HG03575 (cell line): ENCODE measurements around the gene ROCK1.

ENCODE experiments used
- ATAC-seq: cut with Tn5 transposase; IDR thresholded peaks from one replicate; pipeline ENCODE4 v1.9.1; 2021; ENCODE audit not compliant: unreplicated experiment, insufficient number of reproducible peaks, low FRiP score; ENCODE audit errors: extremely low read depth

ROCK1 gene

GRCh38 chr18:21110713-21111345 is 784 bp downstream of the ROCK1 start:
- peak; percentile 13 for ATAC-seq

GRCh38 chr18:21109936-21110712 is 1.5 kb downstream of the ROCK1 start:
- no peak for ATAC-seq

GRCh38 chr18:21105936-21106335 is 5.7 kb downstream of the ROCK1 start:
- no peak for ATAC-seq

- ATAC-seq, result no peak
These were observed 10.4 kb downstream of the ROCK1 start for GRCh38 chr18:21101172-21101571.

GRCh38 chr18:21100678-21101077 is 10.9 kb downstream of the ROCK1 start:
- ATAC-seq, result no peak

- no peak for ATAC-seq
These were observed 11.5 kb downstream of the ROCK1 start for GRCh38 chr18:21100146-21100545.

GRCh38 chr18:21099442-21099841 is 12.2 kb downstream of the ROCK1 start:
- no peak for ATAC-seq

- no peak for ATAC-seq
These were observed 14.9 kb downstream of the ROCK1 start for GRCh38 chr18:21096760-21097159.

- ATAC-seq, result no peak
These were observed 18.5 kb downstream of the ROCK1 start for GRCh38 chr18:21093133-21093532.

- no peak for ATAC-seq
These were observed 20.9 kb downstream of the ROCK1 start for GRCh38 chr18:21090680-21091079.

- no peak for ATAC-seq
These were observed 25.9 kb downstream of the ROCK1 start for GRCh38 chr18:21085579-21086166.

- ATAC-seq, result no peak
These were observed 27.0 kb downstream of the ROCK1 start for GRCh38 chr18:21084511-21085078.

GRCh38 chr18:21083017-21083416 is 28.6 kb downstream of the ROCK1 start:
- ATAC-seq, result no peak

- ATAC-seq, result no peak
These were observed 30.2 kb downstream of the ROCK1 start for GRCh38 chr18:21081426-21081825.

GRCh38 chr18:21080576-21080975 is 31.0 kb downstream of the ROCK1 start:
- ATAC-seq, result no peak

GRCh38 chr18:21074336-21075323 is 37.0 kb downstream of the ROCK1 start:
- no peak for ATAC-seq

- no peak for ATAC-seq
These were observed 38.4 kb downstream of the ROCK1 start for GRCh38 chr18:21073180-21073579.

- ATAC-seq, result no peak
These were observed 40.5 kb downstream of the ROCK1 start for GRCh38 chr18:21071071-21071470.

GRCh38 chr18:21069468-21069867 is 42.1 kb downstream of the ROCK1 start:
- no peak for ATAC-seq
